B cell (primary cell): ENCODE data around the gene KRTAP10-3. TPM values are rescaled to one million over a fixed set of nuclear protein-coding genes. Genes with fewer than 3 reads are reported as not detected.

ENCODE experiments used
- ATAC-seq: fragments of 200-7000 bp; cut with Tn5 transposase; one replicate; pipeline ENCODE4 v1.10.0; 2021; ENCODE audit warnings: low read depth, mild to moderate bottlenecking, moderate number of reproducible peaks, moderate library complexity
- CTCF ChIA-PET: fragments of 350-600 bp; sonication (Branson Sonifier 250); formaldehyde crosslinking; loops from one replicate; lab custom pipeline; 2021; ENCODE audit warnings: antibody characterized with exemption, inconsistent platforms; lab: Charles Lee
- POLR2A ChIA-PET: fragments of 350-600 bp; sonication (Branson Sonifier 250); formaldehyde crosslinking; loops from one replicate; lab custom pipeline; 2021; ENCODE audit warnings: antibody characterized with exemption; lab: Charles Lee
- DNase-seq: peaks from one replicate; pipeline ENCODE4 v3.0.0; 2013
- H2AFZ ChIP-seq: 2 replicates; pipeline ENCODE4 v1.6.1; 2012; ENCODE audit warnings: mild to moderate bottlenecking, low read depth, low read length; ENCODE audit not compliant: insufficient read depth, poor library complexity, severe bottlenecking
- H3K27ac ChIP-seq, 2 donors: 1 replicate in 1 of 2; 2 replicates in 1 of 2; pipeline ENCODE4 v1.5.1; 2012 to 2013; ENCODE audit warnings: low read length in 2 of 2, mild to moderate bottlenecking in 2 of 2, moderate library complexity in 1 of 2
- H3K27me3 ChIP-seq, 4 experiments: fragments of 200-600 bp in 1 of 4; sonication (generic) in 1 of 4; replicated peaks in 1 of 4; 1 replicate in 2 of 4; 2 replicates in 2 of 4; pipeline versions ENCODE4 v1.6.1 to v1.7.0; 2013 to 2016; ENCODE audit warnings: low read length in 3 of 4, mild to moderate bottlenecking in 2 of 4, mixed read lengths in 1 of 4, moderate library complexity in 1 of 4; ENCODE audit not compliant: insufficient read depth in 4 of 4, control insufficient read depth in 3 of 4; ENCODE audit errors: control extremely low read depth in 1 of 4
- H3K36me3 ChIP-seq, 2 experiments: replicated peaks in 1 of 2; 1 replicate in 1 of 2; 2 replicates in 1 of 2; pipeline versions ENCODE4 v1.6.1 to v1.7.1; 2013; ENCODE audit warnings: low read length in 1 of 2; ENCODE audit not compliant: insufficient read depth in 2 of 2, control insufficient read depth in 1 of 2; ENCODE audit errors: control extremely low read depth in 1 of 2, extremely low read depth in 1 of 2
- H3K4me1 ChIP-seq, 2 donors: fragments of 200-600 bp in 1 of 2; sonication (generic) in 1 of 2; 1 replicate in 1 of 2; 2 replicates in 1 of 2; pipeline versions ENCODE4 v1.5.1 to v1.6.1; 2013 to 2017; ENCODE audit warnings: low read length in 2 of 2; ENCODE audit not compliant: control insufficient read depth in 2 of 2, insufficient read depth in 2 of 2
- H3K4me2 ChIP-seq: replicated peaks from 2 replicates; pipeline ENCODE3; 2012; ENCODE audit warnings: mild to moderate bottlenecking, low read depth, low read length; ENCODE audit not compliant: poor library complexity, severe bottlenecking
- H3K4me3 ChIP-seq, 5 experiments: fragments of 200-600 bp in 1 of 5; sonication (generic) in 1 of 5; 1 replicate in 3 of 5; 2 replicates in 2 of 5; pipeline versions ENCODE4 v1.5.1 to v1.7.0; 2011 to 2016; ENCODE audit warnings: low read length in 4 of 5, mild to moderate bottlenecking in 4 of 5, low read depth in 2 of 5, control low read depth in 1 of 5, moderate library complexity in 1 of 5; ENCODE audit not compliant: insufficient read depth in 1 of 5; ENCODE audit errors: control extremely low read depth in 1 of 5, extremely low read depth in 1 of 5
- H3K79me2 ChIP-seq: fragments of 200-600 bp; sonication (generic); one replicate; pipeline ENCODE4 v1.6.0; 2016; ENCODE audit warnings: low read length; ENCODE audit not compliant: control insufficient read depth, insufficient read depth
- H3K9ac ChIP-seq: fragments of 200-600 bp; sonication (generic); 2 replicates; pipeline ENCODE4 v1.6.1; 2017; ENCODE audit warnings: mild to moderate bottlenecking, low read length, moderate library complexity
- H3K9me3 ChIP-seq, 3 donors: one replicate each; pipeline versions ENCODE4 v1.6.1 to v1.7.1; 2013; ENCODE audit warnings: low read length in 2 of 3; ENCODE audit not compliant: control insufficient read depth in 2 of 3, insufficient read depth in 1 of 3; ENCODE audit errors: control extremely low read depth in 1 of 3
- H4K20me1 ChIP-seq: 2 replicates; pipeline ENCODE4 v1.6.0; 2012; ENCODE audit warnings: mild to moderate bottlenecking, low read length; ENCODE audit not compliant: insufficient read depth, control insufficient read depth, poor library complexity, severe bottlenecking
- H3K27ac Mint-ChIP-seq: one replicate; pipeline ENCODE4 v1.8.0; 2021; ENCODE audit warnings: mixed read lengths
- H3K27me3 Mint-ChIP-seq: one replicate; pipeline ENCODE4 v1.8.0; 2021; ENCODE audit warnings: mixed read lengths
- H3K4me1 Mint-ChIP-seq: one replicate; pipeline ENCODE4 v1.8.0; 2021; ENCODE audit warnings: mixed read lengths
- H3K4me3 Mint-ChIP-seq: one replicate; pipeline ENCODE4 v1.8.0; 2021; ENCODE audit warnings: mixed read lengths
- H3K9me3 Mint-ChIP-seq: one replicate; pipeline ENCODE4 v1.8.0; 2022; ENCODE audit warnings: mixed read lengths; ENCODE audit not compliant: insufficient read depth
- CTCF ChIP-seq: fragments of 200-600 bp; IDR thresholded peaks from one replicate; pipeline ENCODE4 v1.8.0; 2022; ENCODE audit warnings: antibody characterized with exemption, mild to moderate bottlenecking
- EZH2 ChIP-seq: IDR thresholded peaks from 2 replicates; pipeline ENCODE4 v1.6.1; 2012; ENCODE audit warnings: borderline replicate concordance, low read depth, mild to moderate bottlenecking, moderate library complexity, low read length; ENCODE audit not compliant: insufficient read depth, poor library complexity, severe bottlenecking
- WGBS: methylation state at CpG from one replicate; pipeline ENCODE4 v1.1.5; 2013; ENCODE audit warnings: missing lambda C conversion rate; ENCODE audit not compliant: insufficient coverage; 5-methylcytosine and 5-hydroxymethylcytosine counted together
- intact Hi-C: fragments of 100-400 bp; cut with micrococcal nuclease; formaldehyde crosslinking; loops from one replicate; pipeline ENCODE4 v1.10.0; 2022
- polyA plus RNA-seq: library from polyadenylated mRNA; depleted of rRNA; stranded (reverse); fragments of >200 nt; gene quantifications from 2 replicates; pipeline ENCODE4 v1.2.3, GENCODE V29; 2012
- total RNA-seq, 2 donors: library from RNA; stranded (reverse); fragments of 120-200 nt in 1 of 2; gene quantifications; 1 replicate in 1 of 2; 2 replicates in 1 of 2; pipeline versions ENCODE4 v1.2.3 to v1.2.4, GENCODE V29; 2013 to 2022

Gene KRTAP10-3
- total and polyA plus RNA-seq, 2 donors (not counting 1 experiment from before 2014, with no cell fraction given), result 0.40 TPM; not detected in 1

GRCh38 chr21:44523567-44524413, 34.8 kb downstream of the KRTAP10-3 start:
- CTCF ChIA-PET, result no interaction called here
- TF ChIP-seq EZH2, result no peak
- TF ChIP-seq CTCF, result no peak

GRCh38 chr21:44522753-44523204, 35.8 kb downstream of the KRTAP10-3 start:
- no peaks in the 10 kb centered on the region for H3K36me3 ChIP-seq
- H3K27ac Mint-ChIP-seq, result no peak overlapping the region
- H3K4me1 ChIP-seq, result no peaks in the 10 kb centered on the region
- H3K27me3 ChIP-seq, result peaks cover 0 to 5% (median 0%) of the 10 kb centered on the region in 4 experiments
- H3K4me1 Mint-ChIP-seq, result no peaks in the 10 kb centered on the region
- no peaks in the 10 kb centered on the region for H3K79me2 ChIP-seq
- CTCF ChIA-PET, result no interaction called here
- H3K4me3 ChIP-seq, result no peak overlapping the region
- ATAC-seq, result no peak
- intact Hi-C loops, result no loop called here
- 88% methylated on average over 1 of the region's 1 CpG for WGBS
- H3K4me2 ChIP-seq, result no peak overlapping the region
- TF ChIP-seq EZH2, result no peak
- DNase-seq, result no peak
- no peak overlapping the region for H2AFZ ChIP-seq
- no peaks in the 10 kb centered on the region for H3K9me3 ChIP-seq
- no peak overlapping the region for H3K4me3 Mint-ChIP-seq
- H3K27ac ChIP-seq, result no peak overlapping the region
- peaks cover 4% of the 10 kb centered on the region for H3K27me3 Mint-ChIP-seq
- no peaks in the 10 kb centered on the region for H3K9me3 Mint-ChIP-seq
- POLR2A ChIA-PET, result no interaction called here
- no peak overlapping the region for H3K9ac ChIP-seq
- H4K20me1 ChIP-seq, result no peaks in the 10 kb centered on the region

More at GRCh38 chr21:44523567-44524413, 34.8 kb downstream of the KRTAP10-3 start:
- Histone ChIP-seq H3K36me3 (no peaks in the 10 kb centered on the region), H2AFZ (no peak overlapping the region), H4K20me1 (no peaks in the 10 kb centered on the region), H3K79me2 (no peaks in the 10 kb centered on the region), H3K27ac (no peak overlapping the region), H3K9ac (no peak overlapping the region), H3K9me3 (no peaks in the 10 kb centered on the region), H3K4me1 (no peaks in the 10 kb centered on the region), H3K27me3 (peaks cover 0 to 5% (median 0%) of the 10 kb centered on the region in 4 experiments), H3K4me2 (no peak overlapping the region), H3K4me3 (no peak overlapping the region)
- WGBS, result 58% methylated on average over 1 of the region's 1 CpG
- Mint-ChIP-seq H3K27me3 (peaks cover 4% of the 10 kb centered on the region), H3K9me3 (no peaks in the 10 kb centered on the region), H3K27ac (no peak overlapping the region), H3K4me1 (no peaks in the 10 kb centered on the region), H3K4me3 (no peak overlapping the region)
- intact Hi-C loops, result no loop called here
- no peak for DNase-seq
- POLR2A ChIA-PET, result no interaction called here
- no peak for ATAC-seq
